H1 (cell line): Measurements from ENCODE around the gene BRD3OS. TPM values are rescaled to one million over a fixed set of nuclear protein-coding genes. Genes with fewer than 3 reads are reported as not detected.

Source experiments
- CTCF ChIA-PET: fragments of 300-600 bp; sonication (Branson Sonifier 250); formaldehyde crosslinking; loops from one replicate; lab custom pipeline; 2021; ENCODE audit not compliant: partially characterized antibody; lab: Charles Lee
- POLR2A ChIA-PET: fragments of 300-600 bp; sonication (Branson Sonifier 250); formaldehyde crosslinking; loops from one replicate; lab custom pipeline; 2021; ENCODE audit warnings: inconsistent platforms; ENCODE audit not compliant: partially characterized antibody; lab: Charles Lee
- DNase-seq, 2 experiments: peaks; one replicate each; pipeline versions ENCODE4 v3.0.0 to v3.0.0-alpha.2; 2010 to 2022; ENCODE audit warnings: low spot score in 2 of 2, low read depth in 1 of 2, mixed read lengths in 1 of 2
- FAIRE-seq: peaks from 2 replicates; lab custom pipeline; 2011; peaks lifted over from hg19 to GRCh38; lab: Jason Lieb, UNC
- H2AFZ ChIP-seq: 2 replicates; pipeline ENCODE4 v1.8.1; 2012; ENCODE audit warnings: low read length, inconsistent platforms
- H2AK5ac ChIP-seq: 2 replicates; pipeline ENCODE4 v1.6.1; 2013; ENCODE audit warnings: low read depth, low read length
- H2BK120ac ChIP-seq: replicated peaks from 2 replicates; pipeline ENCODE3; 2013; ENCODE audit warnings: low read depth, low read length, inconsistent platforms
- H2BK12ac ChIP-seq: 2 replicates; pipeline ENCODE4 v1.6.1; 2013; ENCODE audit warnings: low read depth, low read length
- H2BK15ac ChIP-seq: 2 replicates; pipeline ENCODE4 v1.6.1; 2013; ENCODE audit warnings: low read length
- H2BK20ac ChIP-seq: 2 replicates; pipeline ENCODE4 v1.6.1; 2013; ENCODE audit warnings: low read length
- H2BK5ac ChIP-seq: 2 replicates; pipeline ENCODE4 v1.6.1; 2013; ENCODE audit warnings: low read depth, low read length
- H3K14ac ChIP-seq: 2 replicates; pipeline ENCODE4 v1.6.1; 2013; ENCODE audit warnings: inconsistent platforms; ENCODE audit not compliant: insufficient read length
- H3K18ac ChIP-seq: 2 replicates; pipeline ENCODE4 v1.6.1; 2013; ENCODE audit warnings: low read length; ENCODE audit errors: extremely low read depth
- H3K23ac ChIP-seq: 2 replicates; pipeline ENCODE4 v1.6.1; 2013; ENCODE audit warnings: inconsistent platforms; ENCODE audit not compliant: insufficient read length
- H3K23me2 ChIP-seq: 2 replicates; pipeline ENCODE4 v1.6.1; 2013; ENCODE audit warnings: low read depth, low read length
- H3K27ac ChIP-seq: 2 replicates; pipeline ENCODE4 v1.6.1; 2011; ENCODE audit warnings: low read depth, low read length, inconsistent platforms
- H3K27me3 ChIP-seq, 4 experiments: replicated peaks in 1 of 4; 1 replicate in 1 of 4; 2 replicates in 3 of 4; pipeline versions ENCODE4 v1.6.1 to v1.8.1; 2011 to 2013; ENCODE audit warnings: low read length in 3 of 4, mild to moderate bottlenecking in 3 of 4, inconsistent platforms in 2 of 4, mixed read lengths in 2 of 4, moderate library complexity in 1 of 4; ENCODE audit not compliant: control insufficient read depth in 3 of 4, insufficient read depth in 3 of 4; ENCODE audit errors: extremely low read depth in 1 of 4
- H3K36me3 ChIP-seq, 4 experiments: 2 replicates each; pipeline versions ENCODE4 v1.6.1 to v1.8.1; 2011 to 2013; ENCODE audit warnings: mild to moderate bottlenecking in 4 of 4, low read length in 3 of 4, moderate library complexity in 2 of 4, control low read depth in 1 of 4, inconsistent platforms in 1 of 4; ENCODE audit not compliant: insufficient read depth in 4 of 4, control insufficient read depth in 2 of 4
- H3K4ac ChIP-seq: replicated peaks from 2 replicates; pipeline ENCODE3; 2013; ENCODE audit warnings: low read length, low read depth, mixed read lengths, inconsistent platforms; ENCODE audit not compliant: insufficient read length
- H3K4me1 ChIP-seq, 4 experiments: replicated peaks in 1 of 4; 1 replicate in 1 of 4; 2 replicates in 3 of 4; pipeline versions ENCODE4 v1.6.1 to v1.8.1; 2011 to 2013; ENCODE audit warnings: low read length in 3 of 4, inconsistent platforms in 2 of 4, mixed read lengths in 1 of 4; ENCODE audit not compliant: insufficient read depth in 4 of 4, control insufficient read depth in 3 of 4
- H3K4me2 ChIP-seq, 2 experiments: 2 replicates each; pipeline versions ENCODE4 v1.6.1 to v1.8.1; 2011 to 2013; ENCODE audit warnings: low read depth in 2 of 2, low read length in 2 of 2, control low read depth in 1 of 2, inconsistent platforms in 1 of 2, mild to moderate bottlenecking in 1 of 2; ENCODE audit not compliant: insufficient read depth in 1 of 2
- H3K4me3 ChIP-seq, 4 experiments: fragments of 200-600, 300-600 bp in 1 of 4; sonication (generic), shearing (Covaris generic), sonication (Bioruptor Twin) in 1 of 4; 2 replicates each; pipeline versions ENCODE4 v1.5.1 to v1.8.1; 2011 to 2016; ENCODE audit warnings: low read length in 4 of 4, low read depth in 3 of 4, control low read depth in 2 of 4, inconsistent platforms in 2 of 4, mild to moderate bottlenecking in 2 of 4, mixed read lengths in 1 of 4, moderate library complexity in 1 of 4; ENCODE audit not compliant: insufficient read depth in 2 of 4; ENCODE audit errors: extremely low read depth in 1 of 4
- H3K56ac ChIP-seq: replicated peaks from 2 replicates; pipeline ENCODE3; 2013; ENCODE audit warnings: low read depth, mild to moderate bottlenecking, mixed read lengths, low read length, inconsistent platforms; ENCODE audit not compliant: insufficient read length
- H3K79me1 ChIP-seq: 2 replicates; pipeline ENCODE4 v1.6.1; 2013; ENCODE audit warnings: low read depth, low read length, control low read depth
- H3K79me2 ChIP-seq, 2 experiments: 2 replicates each; pipeline versions ENCODE4 v1.6.1 to v1.8.1; 2012 to 2013; ENCODE audit warnings: low read length in 2 of 2, mild to moderate bottlenecking in 2 of 2, inconsistent platforms in 1 of 2; ENCODE audit not compliant: insufficient read depth in 2 of 2, control insufficient read depth in 1 of 2
- H3K9ac ChIP-seq, 4 experiments: replicated peaks in 1 of 4; 1 replicate in 1 of 4; 2 replicates in 3 of 4; pipeline versions ENCODE4 v1.6.1 to v1.8.1; 2011 to 2013; ENCODE audit warnings: low read depth in 3 of 4, low read length in 3 of 4, control low read depth in 2 of 4, mild to moderate bottlenecking in 2 of 4, moderate library complexity in 2 of 4, inconsistent platforms in 1 of 4; ENCODE audit errors: extremely low read depth in 1 of 4
- H3K9me3 ChIP-seq, 2 experiments: 2 replicates each; pipeline versions ENCODE4 v1.6.1 to v1.8.1; 2012 to 2013; ENCODE audit warnings: mild to moderate bottlenecking in 2 of 2, moderate library complexity in 2 of 2, control low read depth in 1 of 2, inconsistent platforms in 1 of 2, low read depth in 1 of 2, low read length in 1 of 2, mixed read lengths in 1 of 2; ENCODE audit not compliant: insufficient read depth in 2 of 2
- H4K20me1 ChIP-seq, 2 experiments: replicated peaks in 1 of 2; 2 replicates each; pipeline versions ENCODE3 to v1.8.1; 2011 to 2013; ENCODE audit warnings: inconsistent platforms in 2 of 2, low read length in 2 of 2, mild to moderate bottlenecking in 1 of 2; ENCODE audit not compliant: insufficient read depth in 2 of 2, control insufficient read depth in 1 of 2
- H4K5ac ChIP-seq: 2 replicates; pipeline ENCODE4 v1.6.1; 2013; ENCODE audit warnings: low read length, low read depth, mixed read lengths, inconsistent platforms; ENCODE audit not compliant: insufficient read length
- H4K8ac ChIP-seq: 2 replicates; pipeline ENCODE4 v1.8.0; 2013; ENCODE audit warnings: mild to moderate bottlenecking, moderate library complexity, low read length, inconsistent platforms; ENCODE audit not compliant: insufficient read depth; ENCODE audit errors: extremely low read depth
- H4K91ac ChIP-seq: replicated peaks from 2 replicates; pipeline ENCODE3; 2013; ENCODE audit warnings: low read length, mixed read lengths, inconsistent platforms; ENCODE audit not compliant: insufficient read length
- ASH2L ChIP-seq: fragments of 200-600, 300-600 bp; sonication (generic); IDR thresholded peaks from one replicate; pipeline ENCODE4 v1.7.1; 2017; ENCODE audit warnings: low read length
- CEBPB ChIP-seq: IDR thresholded peaks from 2 replicates; pipeline ENCODE4 v1.6.1; 2012; ENCODE audit warnings: low read depth, low read length
- MAFK ChIP-seq: IDR thresholded peaks from 2 replicates; pipeline ENCODE4 v1.6.1; 2012; ENCODE audit warnings: low read depth, mild to moderate bottlenecking, improper control_type of control experiment, low read length
- SP4 ChIP-seq: IDR thresholded peaks from 2 replicates; pipeline ENCODE4 v1.6.1; 2012; ENCODE audit warnings: low read length, inconsistent platforms
- WGBS, 2 experiments: shearing (Covaris generic) in 1 of 2; methylation state at CpG; one replicate each; pipeline versions ENCODE4 v1.1.6 to v1.1.7; 2013 to 2015; ENCODE audit warnings: low lambda C conversion rate in 2 of 2, mixed read lengths in 2 of 2, inconsistent platforms in 1 of 2, low coverage in 1 of 2, missing lambda C conversion rate in 1 of 2; ENCODE audit not compliant: insufficient replicate concordance in 2 of 2, insufficient coverage in 1 of 2, insufficient read length in 1 of 2; ENCODE audit errors: extremely low coverage in 1 of 2, missing lambda C conversion rate in 1 of 2; 5-methylcytosine and 5-hydroxymethylcytosine counted together
- polyA plus RNA-seq, 7 experiments: library from polyadenylated mRNA; depleted of rRNA in 3 of 7; stranded (reverse) in 5 of 7; unstranded in 2 of 7; fragments of >200 nt in 5 of 7; fragments of 200-250 nt in 2 of 7; gene quantifications; 1 replicate in 5 of 7; 2 replicates in 1 of 7; 4 replicates in 1 of 7; pipeline versions ENCODE4 v1.2.1 to v1.2.3, GENCODE V29; 2011 to 2013; ENCODE audit warnings: missing spikeins in 2 of 7, mixed read lengths in 2 of 7
- total RNA-seq: library from RNA; stranded (reverse); fragmentation: NEBNext Ultra II Directional; extraction: Animal tissue kit (Norgen Biotek cat#: 25700); gene quantifications from 2 replicates; pipeline ENCODE4 v1.2.1, GENCODE V29; 2021

Gene BRD3OS
- total and polyA plus RNA-seq, 2 of the 8 experiments (the other 6 are each of a cell fraction or from before 2014, with no cell fraction given): 12.7 to 20.2 TPM

DNA sequence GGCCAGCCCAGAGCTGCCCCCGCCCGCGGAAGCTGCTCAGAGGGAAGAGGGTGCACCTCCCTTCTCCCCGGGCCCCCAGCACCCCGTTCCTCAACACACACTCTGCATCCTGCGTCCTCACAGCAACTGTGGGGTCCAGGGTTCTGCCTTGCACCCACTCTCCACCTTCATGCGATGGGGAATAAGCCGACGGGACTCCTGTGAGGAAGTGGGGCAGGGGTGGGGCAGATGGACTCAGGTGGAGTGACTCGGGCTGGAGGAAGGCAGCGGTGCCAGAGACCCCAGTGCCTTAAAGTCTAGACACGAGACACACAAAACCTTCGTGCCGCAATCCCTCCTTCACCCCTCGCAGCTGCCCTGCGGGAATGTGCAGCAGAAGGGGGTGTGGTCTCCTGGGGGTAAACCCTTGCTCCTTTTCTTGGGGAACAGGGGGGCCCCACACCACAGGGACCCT lies 33.9 kb downstream of the BRD3OS start:
- Histone ChIP-seq H2BK5ac (no peak overlapping the region), H2BK12ac (no peak overlapping the region), H3K27me3 (no peaks in the 10 kb centered on the region), H3K9me3 (no peaks in the 10 kb centered on the region), H3K79me1 (peaks cover 50% of the 10 kb centered on the region), H3K56ac (no peak overlapping the region), H4K20me1 (peaks cover 66 to 73% of the 10 kb centered on the region in 2 experiments), H2BK15ac (no peak overlapping the region), H2AK5ac (no peak overlapping the region), H3K36me3 (no peaks in the 10 kb centered on the region; a peak in 1 of 8 replicates), H3K79me2 (peaks cover 25 to 100% of the 10 kb centered on the region in 2 experiments; a peak in 3 of 4 replicates), H4K5ac (no peak overlapping the region), H4K8ac (peak overlapping the region; percentile 43; the same call in 1 of the 2 replicates), H3K4ac (no peak overlapping the region), H4K91ac (no peak overlapping the region), H2AFZ (no peak overlapping the region), H3K23ac (no peak overlapping the region), H3K14ac (no peak overlapping the region), H2BK120ac (no peak overlapping the region), H3K18ac (no peak overlapping the region), H3K4me3 (no peak overlapping the region), H3K4me1 (peaks cover 0 to 17% (median 8%) of the 10 kb centered on the region in 4 experiments; a peak in 5 of 7 replicates), H3K23me2 (no peaks in the 10 kb centered on the region; the same call in 1 of the 2 replicates), H2BK20ac (no peak overlapping the region), H3K4me2 (no peak overlapping the region), H3K27ac (no peak overlapping the region), H3K9ac (no peak overlapping the region)
- DNase-seq (peak in 1 of 2 experiments; percentile 45), FAIRE-seq (no peak)
- 96% methylated on average over 12 of the region's 16 CpGs; no CpG with 5 or more reads in 1 of the 2 experiments for WGBS, 2 experiments
- ChIA-PET CTCF (no interaction called here), POLR2A (interaction anchor here (0.6 kb wide), 1 partner anchor 344 kb away, joined by 4 read pairs; no protein-coding TSS in a partner anchor)
- TF ChIP-seq ASH2L (no peak), MAFK (no peak), SP4 (no peak), CEBPB (no peak)
